ENCODE data around the gene TPK1. TPM values are rescaled to one million over a fixed set of nuclear protein-coding genes. Genes with fewer than 3 reads are reported as not detected.

Gene TPK1
- total and polyA plus RNA-seq, 2 of the 13 experiments (the other 11 are each of a cell fraction or from before 2014, with no cell fraction given) = 1.0 to 1.2 TPM

- H4K20me1 ChIP-seq (ENCODE audit: insufficient read depth, low read length) = no peaks in the 10 kb centered on the region
- ChIA-PET CTCF (ENCODE audit: low intra/inter-chr PET ratio, low total read pairs) (no interaction called here), POLR2A (no interaction called here)
- no peaks in the 10 kb centered on the region for H3K4me1 ChIP-seq (ENCODE audit: insufficient read depth, low read length)
- H3K27ac ChIP-seq (ENCODE audit: extremely low read length, insufficient read depth, low read length) = no peak overlapping the region
- no peaks in the 10 kb centered on the region for H3K36me3 ChIP-seq (replicated peaks in 1 of 2; ENCODE audit: control insufficient read depth in 1 of 2, insufficient read depth in 2 of 2, low read length in 2 of 2)
- H3K9me3 ChIP-seq (ENCODE audit: low read length) = no peaks in the 10 kb centered on the region
- no peak for ATAC-seq
- FAIRE-seq = no peak
- no peak overlapping the region for H2AFZ ChIP-seq (ENCODE audit: low read length)
- in situ Hi-C loops (cut with HindIII; ENCODE audit: extremely low pct_ligation_motif_present, low pct_unique_long_range_greater_than_20kb) (no loop called here), intact Hi-C loops (cut with micrococcal nuclease; ENCODE audit: unreplicated experiment) (no loop called here)
- no peak overlapping the region for H3K4me3 ChIP-seq (replicated peaks in 1 of 3; ENCODE audit: insufficient read depth in 1 of 3, low read depth in 2 of 3, low read length in 3 of 3)
- no peak for DNase-seq (ENCODE audit: low spot score)
- H3K79me2 ChIP-seq (ENCODE audit: insufficient read depth, low read length) = no peaks in the 10 kb centered on the region
- 0% methylated on average over 3 of the region's 3 CpGs for WGBS (ENCODE audit: low lambda C conversion rate)
- H3K27me3 ChIP-seq (ENCODE audit: control insufficient read depth in 1 of 2, insufficient read depth in 2 of 2, low read length in 2 of 2) = no peaks in the 10 kb centered on the region
- H3K9ac ChIP-seq (ENCODE audit: insufficient read depth, low read depth, low read length) = no peak overlapping the region
- BruUV-seq (replicated peaks) = no TSS peak
- no peak overlapping the region for H3K4me2 ChIP-seq (ENCODE audit: low read depth, low read length)
- TF ChIP-seq ZNF552 (CRISPR knock-in tag; IDR thresholded peaks at IDR 0.05; ENCODE audit: borderline replicate concordance) = no peak
- TF ChIP-seq ZBTB39 (CRISPR knock-in tag; IDR thresholded peaks at IDR 0.05) = no peak
- no peak for TF ChIP-seq PRDM10 (CRISPR knock-in tag; IDR thresholded peaks at IDR 0.05; ENCODE audit: low read depth)
- TF ChIP-seq PAWR (CRISPR knock-in tag; IDR thresholded peaks at IDR 0.05; ENCODE audit: borderline replicate concordance) = no peak
- TF ChIP-seq ZNF558 (CRISPR knock-in tag; IDR thresholded peaks at IDR 0.05; ENCODE audit: borderline replicate concordance) = no peak
- TF ChIP-seq ISL2 (CRISPR knock-in tag; IDR thresholded peaks at IDR 0.05) = no peak
- TF ChIP-seq ZNF205 (CRISPR knock-in tag; IDR thresholded peaks at IDR 0.05) = no peak
- no peak for TF ChIP-seq TEAD3 (CRISPR knock-in tag; optimal IDR thresholded peaks at IDR 0.05; ENCODE audit: borderline replicate concordance)
- TF ChIP-seq ZNF605 (CRISPR knock-in tag; IDR thresholded peaks at IDR 0.05) = no peak
- TF ChIP-seq KDM5A (IDR thresholded peaks at IDR 0.05; ENCODE audit: borderline replicate concordance, low read length) = no peak
- no peak for TF ChIP-seq ZNF619 (CRISPR knock-in tag; IDR thresholded peaks at IDR 0.05)
- TF ChIP-seq ZEB1 (IDR thresholded peaks at IDR 0.05; ENCODE audit: insufficient replicate concordance, low read depth) = no peak
Observed at GRCh38 chr7:144548556-144548955, 287.3 kb downstream of the TPK1 start.

All from HepG2 (cell line).